PC-3 (cell line): ENCODE data around the gene COL7A1. TPM values are rescaled to one million over a fixed set of nuclear protein-coding genes. Genes with fewer than 3 reads are reported as not detected.

Source experiments
- ATAC-seq: fragments of 200-7000 bp; cut with Tn5 transposase; 2 replicates; pipeline ENCODE4 v1.9.1; 2020; ENCODE audit warnings: mild to moderate bottlenecking, moderate library complexity
- BruUV-seq: library from RNA; stranded (reverse); fragments of 400-500 nt; replicated peaks from 2 replicates; lab custom pipeline; 2021; lab: Mats Ljungman, UMichigan
- CTCF ChIA-PET: fragments of 300-600 bp; sonication (Branson Sonifier 250); formaldehyde crosslinking; loops from one replicate; lab custom pipeline; 2022; ENCODE audit warnings: antibody characterized with exemption; lab: Charles Lee
- POLR2A ChIA-PET: fragments of 300-600 bp; sonication (Branson Sonifier 250); formaldehyde crosslinking; loops from one replicate; lab custom pipeline; 2022; ENCODE audit warnings: antibody characterized with exemption; ENCODE audit not compliant: unreplicated experiment; lab: Charles Lee
- DNase-seq: peaks from one replicate; pipeline ENCODE4 v3.0.0-alpha.2; 2015
- H2AFZ ChIP-seq: fragments of 300-600 bp; sonication (generic); 2 replicates; pipeline ENCODE4 v1.6.0; 2016; ENCODE audit warnings: antibody characterized with exemption, low read length
- H3F3A ChIP-seq: fragments of 300-600 bp; sonication (generic); one replicate; pipeline ENCODE4 v1.6.0; 2017; ENCODE audit warnings: antibody characterized with exemption, low read length, control low read depth, mild to moderate bottlenecking; ENCODE audit not compliant: unreplicated experiment
- H3K27ac ChIP-seq: fragments of 300-600 bp; sonication (generic); 2 replicates; pipeline ENCODE4 v1.5.1; 2016; ENCODE audit warnings: mild to moderate bottlenecking, low read length
- H3K27me3 ChIP-seq: fragments of 300-600 bp; sonication (generic); 2 replicates; pipeline ENCODE4 v1.6.1; 2016; ENCODE audit warnings: low read length, mixed read lengths
- H3K36me3 ChIP-seq: fragments of 300-600 bp; sonication (generic); 2 replicates; pipeline ENCODE4 v1.6.1; 2016; ENCODE audit warnings: low read depth, mixed run types, low read length, mixed read lengths
- H3K4me1 ChIP-seq: fragments of 300-600 bp; sonication (generic); 2 replicates; pipeline ENCODE4 v1.5.1; 2016; ENCODE audit warnings: low read length; ENCODE audit not compliant: insufficient read depth
- H3K4me2 ChIP-seq: fragments of 300-600 bp; sonication (generic); 2 replicates; pipeline ENCODE4 v1.6.0; 2016; ENCODE audit warnings: low read length
- H3K4me3 ChIP-seq: fragments of 300-600 bp; sonication (generic); 2 replicates; pipeline ENCODE4 v1.5.1; 2016; ENCODE audit warnings: mild to moderate bottlenecking, low read length, mixed read lengths
- H3K79me2 ChIP-seq: fragments of 300-600 bp; sonication (generic); 2 replicates; pipeline ENCODE4 v1.6.1; 2017; ENCODE audit warnings: low read length, mixed read lengths
- H3K9ac ChIP-seq: fragments of 300-600 bp; sonication (generic); 2 replicates; pipeline ENCODE4 v1.6.0; 2016; ENCODE audit warnings: mild to moderate bottlenecking, low read length
- H3K9me2 ChIP-seq: fragments of 300-600 bp; sonication (generic); replicated peaks from 2 replicates; pipeline ENCODE4 v1.6.1; 2016; ENCODE audit warnings: mixed run types, low read length, mixed read lengths
- H3K9me3 ChIP-seq: fragments of 300-600 bp; sonication (generic); 2 replicates; pipeline ENCODE4 v1.6.1; 2016; ENCODE audit warnings: low read length, mixed read lengths
- H4K20me1 ChIP-seq: fragments of 300-600 bp; sonication (generic); 2 replicates; pipeline ENCODE4 v1.6.1; 2016; ENCODE audit warnings: low read length, mixed read lengths
- EZH2 ChIP-seq: fragments of 300-600 bp; sonication (generic); IDR thresholded peaks from one replicate; pipeline ENCODE4 v1.6.1; 2017; ENCODE audit warnings: antibody characterized with exemption, mild to moderate bottlenecking, low read length; ENCODE audit not compliant: unreplicated experiment
- EZH2phosphoT487 ChIP-seq: fragments of 300-600 bp; sonication (generic); IDR thresholded peaks from 2 replicates; pipeline ENCODE4 v1.6.1; 2018; ENCODE audit warnings: mild to moderate bottlenecking, antibody characterized with exemption, low read length, borderline replicate concordance
- intact Hi-C: fragments of 100-400 bp; cut with micrococcal nuclease; formaldehyde crosslinking; loops from 2 replicates; pipeline ENCODE4 v1.9.0; 2023
- total RNA-seq: library from RNA; depleted of rRNA; stranded (reverse); fragments of >200 nt; gene quantifications from 2 replicates; pipeline ENCODE4 v1.2.3, GENCODE V29; 2014
- TF ChIP-seq, protein P1 (sequence below): fragments of 300-600 bp; sonication (generic); conservative IDR thresholded peaks from 2 replicates; pipeline ENCODE4 v1.5.1; 2017; ENCODE audit warnings: antibody characterized with exemption, low read depth, mild to moderate bottlenecking, low read length

COL7A1 gene
- total RNA-seq, 1 experiment from 2014 or later: 7.9 TPM

DNA sequence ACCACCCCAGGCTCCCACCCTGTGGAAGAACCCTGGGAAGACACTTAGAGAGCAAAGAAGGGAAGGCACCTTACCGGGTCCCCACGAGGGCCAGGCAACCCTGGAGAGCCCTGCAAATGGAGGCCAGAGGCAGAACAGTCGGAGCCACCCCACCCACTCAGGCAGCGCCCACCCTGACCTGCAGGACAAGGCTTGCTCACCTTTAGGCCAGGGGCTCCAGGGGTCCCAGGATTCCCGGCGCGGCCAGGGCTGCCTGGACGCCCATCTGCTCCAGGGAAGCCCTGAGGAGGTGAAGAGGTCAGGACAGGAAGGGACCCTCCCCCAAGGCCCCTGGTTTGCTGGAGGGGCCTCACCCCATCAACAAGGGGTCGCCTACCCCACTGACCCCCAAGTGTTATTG lies 10.3 kb downstream of the COL7A1 start:
- Histone ChIP-seq H3K27ac (no peak overlapping the region), H3K4me1 (no peaks in the 10 kb centered on the region), H3K36me3 (no peaks in the 10 kb centered on the region), H3K4me3 (no peak overlapping the region), H3K27me3 (no peaks in the 10 kb centered on the region), H3K4me2 (no peak overlapping the region), H3K9me3 (no peaks in the 10 kb centered on the region), H3K9ac (no peak overlapping the region), H3K9me2 (no peaks in the 10 kb centered on the region), H4K20me1 (no peaks in the 10 kb centered on the region), H2AFZ (no peak overlapping the region), H3F3A (no peaks in the 10 kb centered on the region), H3K79me2 (no peaks in the 10 kb centered on the region)
- intact Hi-C loops: no loop called here
- TF ChIP-seq, protein P1, sequence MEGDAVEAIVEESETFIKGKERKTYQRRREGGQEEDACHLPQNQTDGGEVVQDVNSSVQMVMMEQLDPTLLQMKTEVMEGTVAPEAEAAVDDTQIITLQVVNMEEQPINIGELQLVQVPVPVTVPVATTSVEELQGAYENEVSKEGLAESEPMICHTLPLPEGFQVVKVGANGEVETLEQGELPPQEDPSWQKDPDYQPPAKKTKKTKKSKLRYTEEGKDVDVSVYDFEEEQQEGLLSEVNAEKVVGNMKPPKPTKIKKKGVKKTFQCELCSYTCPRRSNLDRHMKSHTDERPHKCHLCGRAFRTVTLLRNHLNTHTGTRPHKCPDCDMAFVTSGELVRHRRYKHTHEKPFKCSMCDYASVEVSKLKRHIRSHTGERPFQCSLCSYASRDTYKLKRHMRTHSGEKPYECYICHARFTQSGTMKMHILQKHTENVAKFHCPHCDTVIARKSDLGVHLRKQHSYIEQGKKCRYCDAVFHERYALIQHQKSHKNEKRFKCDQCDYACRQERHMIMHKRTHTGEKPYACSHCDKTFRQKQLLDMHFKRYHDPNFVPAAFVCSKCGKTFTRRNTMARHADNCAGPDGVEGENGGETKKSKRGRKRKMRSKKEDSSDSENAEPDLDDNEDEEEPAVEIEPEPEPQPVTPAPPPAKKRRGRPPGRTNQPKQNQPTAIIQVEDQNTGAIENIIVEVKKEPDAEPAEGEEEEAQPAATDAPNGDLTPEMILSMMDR: no peak
- TF ChIP-seq EZH2 (no peak), EZH2phosphoT487 (no peak)
- POLR2A ChIA-PET: no interaction called here
- ATAC-seq (no peak), DNase-seq (no peak)
- BruUV-seq: no TSS peak
- CTCF ChIA-PET: no interaction called here

DNA sequence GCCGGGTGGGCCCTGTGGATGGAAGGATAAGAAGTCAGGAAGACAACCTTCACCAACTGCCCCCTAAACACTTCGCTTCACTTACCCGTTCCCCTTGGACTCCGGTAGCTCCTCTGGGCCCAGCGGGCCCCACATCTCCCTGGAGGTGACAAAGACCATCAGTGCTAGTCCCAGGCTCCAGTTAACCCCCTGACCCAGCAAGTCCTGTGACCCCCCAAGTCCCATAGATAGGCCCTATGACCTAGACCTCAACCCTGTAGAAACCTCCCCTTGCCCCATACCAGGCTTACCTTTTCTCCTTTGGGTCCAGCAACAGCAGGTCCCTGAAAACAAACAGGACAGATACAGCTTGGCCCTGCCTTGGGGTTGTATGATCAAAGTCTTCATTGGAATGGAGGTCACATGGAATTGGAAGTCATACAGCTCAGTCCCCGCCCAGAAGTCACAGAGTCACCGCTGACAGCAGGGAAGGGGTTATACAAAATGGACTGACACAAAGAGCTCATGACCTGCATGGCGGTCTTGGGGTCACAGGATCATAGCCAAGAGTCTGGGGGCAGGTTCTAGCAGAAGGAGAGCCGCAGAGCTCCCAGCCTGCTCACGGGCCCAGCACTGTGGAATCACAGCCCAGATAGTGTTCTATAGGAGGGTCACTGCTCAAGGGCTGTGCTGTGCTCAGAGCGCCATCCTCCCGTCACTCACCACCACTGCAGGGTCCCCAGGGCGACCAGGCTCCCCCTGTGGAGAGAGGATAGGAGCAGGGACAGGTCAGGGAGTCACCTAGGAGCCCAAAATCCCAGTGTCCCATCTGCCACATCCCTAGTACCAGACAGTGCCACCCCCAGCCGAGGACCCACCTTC lies 13.3 kb downstream of the COL7A1 start:
- Histone ChIP-seq H3K4me2 (no peak overlapping the region), H3K27ac (no peak overlapping the region), H2AFZ (no peak overlapping the region), H3K9me3 (no peaks in the 10 kb centered on the region), H3F3A (no peaks in the 10 kb centered on the region), H3K4me3 (no peak overlapping the region), H3K4me1 (no peaks in the 10 kb centered on the region), H3K9me2 (no peaks in the 10 kb centered on the region), H3K27me3 (no peaks in the 10 kb centered on the region), H3K9ac (no peak overlapping the region), H3K79me2 (no peaks in the 10 kb centered on the region), H4K20me1 (no peaks in the 10 kb centered on the region), H3K36me3 (no peaks in the 10 kb centered on the region)
- CTCF ChIA-PET: interaction anchor here (0.6 kb wide), 1 partner anchor 21 kb away, joined by 4 read pairs; no protein-coding TSS in a partner anchor
- POLR2A ChIA-PET: no interaction called here
- intact Hi-C loops: no loop called here
- TF ChIP-seq EZH2 (no peak), EZH2phosphoT487 (no peak)
- TF ChIP-seq, protein P1: no peak
- DNase-seq: no peak
- no peak for ATAC-seq
- no TSS peak for BruUV-seq

DNA sequence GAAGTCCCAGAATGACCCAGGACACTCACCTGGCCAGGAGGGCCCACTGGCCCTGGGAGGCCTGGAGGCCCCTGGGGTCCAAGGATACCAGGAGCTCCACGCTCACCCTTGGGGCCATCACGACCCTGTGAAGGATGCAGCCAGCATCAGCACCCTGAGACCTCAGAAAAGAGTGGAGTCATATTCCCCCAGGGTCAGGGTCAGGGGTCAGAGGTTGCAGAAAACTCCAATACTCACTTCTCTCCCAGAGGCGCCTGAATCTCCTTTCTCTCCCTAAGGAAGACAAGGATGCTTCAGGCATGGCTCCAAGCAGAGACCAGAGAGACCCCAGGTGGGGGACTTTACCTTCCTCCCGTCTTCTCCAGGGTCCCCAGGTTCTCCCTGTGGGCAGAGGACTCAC lies 18.5 kb downstream of the COL7A1 start:
- H3K9ac ChIP-seq: no peak overlapping the region
- ChIA-PET CTCF (interaction anchor here (0.6 kb wide), 1 partner anchor 62 kb away, joined by 4 read pairs; no protein-coding TSS in a partner anchor), POLR2A (interaction anchor here (0.6 kb wide), 1 partner anchor 82 kb away, joined by 3 read pairs; no protein-coding TSS in a partner anchor)
- no peaks in the 10 kb centered on the region for H3K27me3 ChIP-seq
- BruUV-seq: no TSS peak
- H3K9me3 ChIP-seq: no peaks in the 10 kb centered on the region
- no peaks in the 10 kb centered on the region for H3F3A ChIP-seq
- ATAC-seq: no peak
- H2AFZ ChIP-seq: no peak overlapping the region
- no peaks in the 10 kb centered on the region for H3K4me1 ChIP-seq
- H3K9me2 ChIP-seq: no peaks in the 10 kb centered on the region
- H4K20me1 ChIP-seq: no peaks in the 10 kb centered on the region
- H3K27ac ChIP-seq: no peak overlapping the region
- H3K4me3 ChIP-seq: no peak overlapping the region
- intact Hi-C loops: no loop called here
- TF ChIP-seq EZH2phosphoT487 (no peak), EZH2 (no peak)
- TF ChIP-seq, protein P1: no peak
- H3K79me2 ChIP-seq: no peaks in the 10 kb centered on the region
- no peak for DNase-seq
- no peak overlapping the region for H3K4me2 ChIP-seq
- H3K36me3 ChIP-seq: no peaks in the 10 kb centered on the region
